Naive B cell (primary cell): ENCODE data around the gene COX5A. TPM values are rescaled to one million over a fixed set of nuclear protein-coding genes. Genes with fewer than 3 reads are reported as not detected.
"Not testable (repeated sequence)": the region's sequence is repeated elsewhere in the genome, so short reads cannot be mapped to it uniquely, and the experiment has no call there.

Source experiments
- ATAC-seq, 2 donors: fragments of 150-1000 bp; cut with Tn5 transposase; 2 replicates each; pipeline ENCODE4 v1.10.0; 2021; ENCODE audit warnings: low read depth in 2 of 2, mild to moderate bottlenecking in 2 of 2, moderate library complexity in 2 of 2
- DNase-seq: peaks from one replicate; pipeline ENCODE4 v3.0.0; 2022
- H3K27ac Mint-ChIP-seq, 6 donors: one replicate each; pipeline ENCODE4 v1.8.0; 2020 to 2022; ENCODE audit warnings: mild to moderate bottlenecking in 6 of 6, mixed read lengths in 6 of 6, moderate library complexity in 5 of 6, inconsistent platforms in 2 of 6
- H3K27me3 Mint-ChIP-seq, 3 donors: one replicate each; pipeline ENCODE4 v1.8.0; 2021 to 2022; ENCODE audit warnings: mixed read lengths in 3 of 3, mild to moderate bottlenecking in 1 of 3
- H3K36me3 Mint-ChIP-seq, 2 donors: one replicate each; pipeline ENCODE4 v1.8.0; 2020 to 2022; ENCODE audit warnings: mixed read lengths in 2 of 2, inconsistent platforms in 1 of 2, mild to moderate bottlenecking in 1 of 2
- H3K4me1 Mint-ChIP-seq, 3 donors: one replicate each; pipeline ENCODE4 v1.8.0; 2020 to 2022; ENCODE audit warnings: mixed read lengths in 3 of 3, inconsistent platforms in 1 of 3, mild to moderate bottlenecking in 1 of 3, moderate library complexity in 1 of 3
- H3K4me3 Mint-ChIP-seq, 8 donors: one replicate each; pipeline ENCODE4 v1.8.0; 2020 to 2022; ENCODE audit warnings: mild to moderate bottlenecking in 8 of 8, mixed read lengths in 8 of 8, moderate library complexity in 8 of 8, inconsistent platforms in 2 of 8
- H3K9me3 Mint-ChIP-seq, 7 donors: one replicate each; pipeline ENCODE4 v1.8.0; 2020 to 2022; ENCODE audit warnings: mixed read lengths in 7 of 7, mild to moderate bottlenecking in 5 of 7, inconsistent platforms in 2 of 7, moderate library complexity in 1 of 7
- polyA plus RNA-seq, 6 donors: library from polyadenylated mRNA; unstranded; fragments of 300-500 nt; fragmentation: Illumina TruSeq; gene quantifications; one replicate each; pipeline ENCODE4 v1.2.3, GENCODE V29; 2021; ENCODE audit warnings: low read depth in 6 of 6

Gene COX5A
- polyA plus RNA-seq, 6 donors from 2014 or later, result 250 to 322 (median 270) TPM

DNA sequence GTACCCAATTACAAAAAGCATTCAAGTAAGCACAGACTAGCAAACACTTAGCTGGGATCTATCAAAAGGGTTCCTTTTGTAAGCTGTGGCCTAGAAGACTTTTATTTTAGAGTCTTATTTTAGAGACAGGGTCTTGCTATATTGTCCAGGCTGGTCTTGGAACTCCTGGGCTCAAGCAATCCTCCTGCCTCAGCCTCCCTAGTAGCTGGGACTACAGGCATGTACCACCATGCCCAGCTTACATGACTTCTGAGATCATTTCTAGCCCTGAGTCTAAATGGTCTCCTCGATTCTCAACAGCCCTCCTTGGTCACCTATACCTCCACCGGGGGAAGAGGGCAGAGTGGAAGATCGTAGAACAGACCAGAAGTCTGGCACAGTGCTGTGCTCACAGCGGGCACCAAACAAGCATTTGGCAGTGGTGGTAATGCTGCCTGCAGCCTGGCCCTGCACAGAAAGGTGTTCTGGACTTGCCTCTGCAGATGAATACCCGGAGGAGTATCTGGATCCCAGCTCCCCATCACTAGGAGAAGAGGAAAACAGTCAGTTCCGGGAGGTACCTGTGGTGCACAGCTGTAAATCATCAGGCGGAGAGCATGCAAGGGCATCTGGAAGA lies 33.6 kb downstream of the COX5A start:
- peak overlapping the region in 5 of 8 donors; percentile 28 to 99 (median 90) for H3K4me3 Mint-ChIP-seq
- peaks cover 0 to 5% of the 10 kb centered on the region in 2 donors for H3K36me3 Mint-ChIP-seq
- no peak for DNase-seq
- H3K9me3 Mint-ChIP-seq, result no peaks in the 10 kb centered on the region
- no peak overlapping the region for H3K27ac Mint-ChIP-seq
- ATAC-seq, result no peak
- H3K27me3 Mint-ChIP-seq, result no peaks in the 10 kb centered on the region
- H3K4me1 Mint-ChIP-seq, result peaks cover 27 to 47% (median 42%) of the 10 kb centered on the region in 3 donors

- Mint-ChIP-seq H3K4me3 (peak overlapping the region in 2 of 8 donors; percentile 16 to 99), H3K27me3 (no peaks in the 10 kb centered on the region), H3K27ac (peak overlapping the region in 2 of 6 donors; percentile 38 to 82), H3K9me3 (no peaks in the 10 kb centered on the region), H3K36me3 (peaks cover 0 to 5% of the 10 kb centered on the region in 2 donors), H3K4me1 (peaks cover 27 to 47% (median 42%) of the 10 kb centered on the region in 3 donors)
- DNase-seq, result no peak
- ATAC-seq, result no peak
Observed at GRCh38 chr15:74903676-74904075, 34.2 kb downstream of the COX5A start.

DNA sequence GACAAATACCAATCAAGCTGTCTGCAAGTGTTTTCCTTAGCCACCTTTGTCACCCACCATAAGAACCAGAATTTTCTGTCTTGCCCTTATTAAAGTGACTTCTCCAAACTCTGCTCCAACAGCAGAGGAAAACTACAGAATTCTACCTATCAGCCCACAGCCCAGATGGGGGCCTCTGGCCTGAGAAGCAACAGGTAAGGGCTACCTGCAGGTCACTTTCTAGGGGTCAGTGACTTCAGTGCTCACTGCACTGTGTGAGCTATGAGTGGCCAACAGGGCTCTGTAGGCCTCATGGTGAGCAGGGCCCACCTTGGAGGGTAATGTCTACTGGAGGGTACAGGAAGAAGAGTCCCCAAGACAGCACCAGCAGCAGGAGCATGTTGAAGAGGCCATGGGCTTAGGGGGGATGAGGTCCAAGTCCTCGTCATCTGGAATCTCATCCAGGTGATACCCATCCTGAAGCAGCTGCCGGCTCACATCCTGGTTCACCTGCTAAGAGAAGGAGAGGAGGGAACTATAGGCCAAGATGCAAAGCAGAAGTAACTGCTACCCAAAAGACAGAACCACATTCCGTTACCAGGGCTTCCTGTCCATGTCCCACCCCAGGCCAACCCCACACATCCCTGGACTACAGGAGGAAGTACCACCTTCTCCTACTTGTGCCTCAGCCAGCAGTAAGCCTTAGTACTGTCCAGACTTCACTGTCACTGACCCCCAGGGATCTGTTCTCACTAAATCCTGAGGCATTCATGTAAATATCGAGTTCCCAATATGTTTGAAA lies 35.4 kb downstream of the COX5A start:
- Mint-ChIP-seq H3K27ac (peak overlapping the region in 1 of 6 donors; percentile 10), H3K27me3 (no peaks in the 10 kb centered on the region), H3K9me3 (no peaks in the 10 kb centered on the region), H3K36me3 (peaks cover 0 to 5% of the 10 kb centered on the region in 2 donors), H3K4me3 (peak overlapping the region in 1 of 8 donors; percentile 51), H3K4me1 (peaks cover 25 to 44% (median 39%) of the 10 kb centered on the region in 3 donors)
- DNase-seq (no peak), ATAC-seq (no peak)

DNA sequence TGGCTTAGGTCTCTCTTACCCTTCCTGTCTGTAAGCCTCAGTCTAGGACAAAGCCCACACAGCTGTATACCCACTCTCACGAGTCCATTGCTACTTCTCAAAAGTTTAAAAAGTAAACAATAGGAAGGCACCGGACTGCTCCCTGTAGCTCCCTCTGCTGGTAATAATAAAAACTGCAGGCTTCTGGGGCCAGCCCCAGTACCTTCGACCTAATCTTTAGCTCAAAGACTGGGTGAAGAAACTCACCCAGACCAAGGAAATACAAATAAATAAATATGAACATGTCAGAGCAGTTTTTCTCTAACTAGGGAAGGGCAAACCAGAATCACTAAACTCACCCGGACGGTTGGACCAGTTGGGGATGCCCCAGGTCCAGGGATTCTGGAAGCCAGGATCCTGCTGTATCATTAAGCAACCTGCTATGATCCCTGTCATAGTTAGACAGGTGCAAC lies 36.2 kb downstream of the COX5A start:
- DNase-seq (peak; percentile 55), ATAC-seq (peak; percentile 54 to 66)
- Mint-ChIP-seq H3K4me1 (peaks cover 22 to 36% (median 31%) of the 10 kb centered on the region in 3 donors), H3K9me3 (no peaks in the 10 kb centered on the region), H3K27ac (peak overlapping the region in 2 of 6 donors; percentile 10 to 54), H3K27me3 (no peaks in the 10 kb centered on the region), H3K4me3 (peak overlapping the region in 1 of 8 donors; percentile 81), H3K36me3 (peaks cover 0 to 5% of the 10 kb centered on the region in 2 donors)

- DNase-seq, result no peak
- Mint-ChIP-seq H3K4me1 (peaks cover 23 to 28% (median 24%) of the 10 kb centered on the region in 3 donors), H3K4me3 (no peak overlapping the region), H3K27me3 (no peaks in the 10 kb centered on the region), H3K36me3 (peaks cover 0 to 7% of the 10 kb centered on the region in 2 donors), H3K9me3 (no peaks in the 10 kb centered on the region), H3K27ac (no peak overlapping the region)
- no peak for ATAC-seq
Observed at GRCh38 chr15:74897300-74897701, 40.6 kb downstream of the COX5A start.

GRCh38 chr15:74896316-74896715 lies 41.6 kb downstream of the COX5A start:
- ATAC-seq (no peak), DNase-seq (no peak)
- peaks cover 18 to 24% (median 23%) of the 10 kb centered on the region in 3 donors for H3K4me1 Mint-ChIP-seq
- peaks cover 0 to 7% of the 10 kb centered on the region in 2 donors for H3K36me3 Mint-ChIP-seq
- H3K27ac Mint-ChIP-seq, result no peak overlapping the region
- no peak overlapping the region for H3K4me3 Mint-ChIP-seq
- H3K27me3 Mint-ChIP-seq, result no peaks in the 10 kb centered on the region
- H3K9me3 Mint-ChIP-seq, result no peaks in the 10 kb centered on the region

DNA sequence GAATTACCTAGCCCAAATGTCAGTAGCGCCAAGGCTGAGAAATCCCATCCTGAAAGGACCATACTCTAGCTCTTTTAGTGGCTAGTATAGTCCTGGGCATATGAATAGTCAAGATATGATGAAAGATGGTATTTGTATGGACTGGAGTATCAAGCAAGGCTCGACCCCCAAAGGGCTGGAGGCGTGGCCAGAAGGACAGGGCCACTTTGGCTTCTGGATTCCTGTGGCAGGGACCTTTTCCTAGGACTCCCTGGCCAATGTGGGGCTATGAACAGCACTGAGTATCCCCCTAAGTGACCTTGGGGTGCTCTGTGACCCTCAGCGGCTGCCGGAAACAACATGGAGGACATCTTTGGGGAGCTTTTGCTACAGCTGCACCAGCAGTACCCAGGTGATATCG lies 42.0 kb downstream of the COX5A start:
- Mint-ChIP-seq H3K36me3 (peaks cover 0 to 7% of the 10 kb centered on the region in 2 donors), H3K4me3 (no peak overlapping the region), H3K27me3 (no peaks in the 10 kb centered on the region), H3K27ac (no peak overlapping the region), H3K4me1 (peaks cover 20 to 24% (median 23%) of the 10 kb centered on the region in 3 donors), H3K9me3 (no peaks in the 10 kb centered on the region)
- no peak for DNase-seq
- ATAC-seq, result no peak

DNA sequence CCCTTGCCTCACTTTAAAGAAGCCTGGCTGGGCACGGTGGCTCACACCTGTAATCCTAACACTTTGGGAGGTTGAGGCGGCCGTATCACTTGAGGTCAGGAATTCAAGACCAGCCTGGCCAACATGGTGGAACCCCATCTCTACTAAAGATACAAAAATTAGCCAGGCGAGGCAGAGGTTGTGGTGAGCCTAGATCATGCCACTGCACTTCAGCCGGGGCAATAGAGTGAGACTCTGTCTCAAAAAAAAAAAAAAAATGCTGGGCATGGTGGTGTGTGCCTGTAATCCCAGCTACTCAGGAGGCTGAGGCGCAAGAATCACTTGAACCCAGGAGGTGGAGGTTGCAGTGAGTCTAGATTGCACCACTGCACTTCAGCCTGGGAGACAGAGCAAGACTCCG lies 43.5 kb downstream of the COX5A start:
- not testable (repeated sequence) for H3K4me3 Mint-ChIP-seq, ATAC-seq, H3K27me3 Mint-ChIP-seq, H3K27ac Mint-ChIP-seq, H3K36me3 Mint-ChIP-seq, H3K9me3 Mint-ChIP-seq, DNase-seq
- H3K4me1 Mint-ChIP-seq, result peaks cover 25 to 36% (median 34%) of the 10 kb centered on the region in 3 donors

DNA sequence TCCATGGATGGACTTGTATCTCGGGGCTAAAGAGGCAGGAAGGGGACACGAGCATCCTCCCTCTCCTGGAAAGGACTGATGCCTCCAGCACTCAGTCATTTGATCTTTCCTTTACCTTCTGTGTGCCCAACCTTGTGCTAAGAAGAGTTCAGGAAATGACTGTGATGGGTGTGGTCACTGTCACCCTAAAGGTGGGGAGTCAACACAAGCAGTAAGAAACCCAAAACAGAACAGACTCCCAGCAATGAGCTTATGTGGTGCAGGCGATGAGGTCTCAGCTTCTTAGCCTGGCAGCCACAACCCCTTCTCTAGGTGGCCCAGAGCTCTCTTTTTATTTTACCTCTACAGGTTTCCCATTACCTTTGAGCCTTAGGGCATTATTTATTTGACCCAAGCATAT lies 44.2 kb downstream of the COX5A start:
- no peak for DNase-seq
- no peaks in the 10 kb centered on the region for H3K9me3 Mint-ChIP-seq
- H3K36me3 Mint-ChIP-seq, result peaks cover 0 to 7% of the 10 kb centered on the region in 2 donors
- peak overlapping the region in 5 of 6 donors; percentile 64 to 98 (median 92) for H3K27ac Mint-ChIP-seq
- H3K27me3 Mint-ChIP-seq, result no peaks in the 10 kb centered on the region
- H3K4me1 Mint-ChIP-seq, result peaks cover 29 to 40% (median 37%) of the 10 kb centered on the region in 3 donors
- ATAC-seq, result peak in 1 of 2 donors; percentile 11
- peak overlapping the region; percentile 1 to 87 (median 65) for H3K4me3 Mint-ChIP-seq

DNA sequence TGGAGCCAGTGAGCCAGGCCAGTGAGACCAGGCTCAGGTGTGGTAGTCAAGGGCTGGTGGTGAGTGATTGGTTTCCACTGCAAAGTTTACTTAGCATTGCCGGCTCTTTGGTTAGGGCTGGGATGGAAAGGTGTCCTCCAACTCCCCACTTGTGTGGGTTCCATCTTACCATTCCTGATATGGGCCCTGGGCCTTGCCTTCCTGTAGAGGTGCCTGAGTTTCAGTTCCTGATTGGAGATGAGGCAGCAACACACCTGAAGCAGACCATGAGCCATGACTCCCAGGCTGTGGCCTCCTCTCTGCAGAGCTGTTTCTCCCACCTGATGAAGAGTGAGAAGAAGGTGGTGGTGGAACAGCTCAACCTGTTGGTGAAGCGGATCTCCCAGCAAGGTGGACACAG lies 44.9 kb downstream of the COX5A start:
- DNase-seq (no peak), ATAC-seq (no peak)
- Mint-ChIP-seq H3K27me3 (no peaks in the 10 kb centered on the region), H3K4me3 (peak overlapping the region in 5 of 8 donors; percentile 2 to 85 (median 75)), H3K9me3 (no peaks in the 10 kb centered on the region), H3K36me3 (peaks cover 0 to 7% of the 10 kb centered on the region in 2 donors), H3K4me1 (peaks cover 29 to 40% (median 37%) of the 10 kb centered on the region in 3 donors), H3K27ac (peak overlapping the region in 1 of 6 donors; percentile 1)

GRCh38 chr15:74892313-74892712 lies 45.6 kb downstream of the COX5A start:
- peak overlapping the region in 2 of 8 donors; percentile 3 to 85 for H3K4me3 Mint-ChIP-seq
- H3K4me1 Mint-ChIP-seq, result peaks cover 29 to 40% (median 37%) of the 10 kb centered on the region in 3 donors

DNA sequence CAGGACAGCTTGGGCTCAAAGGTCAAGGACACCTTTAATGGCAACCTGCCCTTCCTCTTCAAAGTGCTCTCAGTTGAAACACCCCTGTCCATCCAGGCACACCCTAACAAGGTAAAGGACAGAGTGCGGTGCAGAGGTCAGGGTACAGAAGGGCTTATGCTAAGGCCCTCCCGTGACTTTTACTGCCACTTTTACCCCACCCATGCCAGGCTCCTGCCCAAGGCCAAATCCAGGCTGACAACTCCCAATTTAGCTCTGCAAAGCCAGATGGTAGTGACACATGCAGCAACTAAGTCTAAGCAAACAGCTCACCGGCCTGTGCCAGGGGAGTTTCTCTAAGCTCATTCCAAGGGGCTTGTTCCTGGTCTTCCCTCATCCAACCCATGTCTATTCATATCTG lies 46.4 kb downstream of the COX5A start:
- no peak overlapping the region for H3K27ac Mint-ChIP-seq
- H3K36me3 Mint-ChIP-seq, result peaks cover 0 to 7% of the 10 kb centered on the region in 2 donors
- H3K4me1 Mint-ChIP-seq, result peaks cover 29 to 40% (median 37%) of the 10 kb centered on the region in 3 donors
- H3K27me3 Mint-ChIP-seq, result no peaks in the 10 kb centered on the region
- peak overlapping the region; percentile 22 to 94 (median 60) for H3K4me3 Mint-ChIP-seq
- ATAC-seq, result no peak
- no peak for DNase-seq
- no peaks in the 10 kb centered on the region for H3K9me3 Mint-ChIP-seq

More at GRCh38 chr15:74892313-74892712, 45.6 kb downstream of the COX5A start:
- H3K27me3 Mint-ChIP-seq, result no peaks in the 10 kb centered on the region
- ATAC-seq, result no peak
- H3K9me3 Mint-ChIP-seq, result no peaks in the 10 kb centered on the region
- no peak for DNase-seq
- peaks cover 0 to 7% of the 10 kb centered on the region in 2 donors for H3K36me3 Mint-ChIP-seq
- H3K27ac Mint-ChIP-seq, result peak overlapping the region in 1 of 6 donors; percentile 12

DNA sequence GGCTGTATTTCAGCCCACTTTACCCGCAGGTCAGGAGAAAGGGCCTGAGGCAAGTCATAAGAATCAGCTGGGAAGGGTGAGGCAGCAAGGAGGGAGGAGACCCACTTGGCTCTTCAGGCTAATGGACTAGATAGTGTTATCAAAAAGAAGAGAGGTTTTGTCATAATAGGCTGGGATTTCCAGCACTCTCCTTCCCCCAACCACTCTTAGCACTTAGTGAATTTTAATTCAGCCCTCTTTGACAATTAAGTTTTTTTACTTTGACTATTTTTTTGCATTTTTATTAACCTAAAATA lies 47.3 kb downstream of the COX5A start:
- ATAC-seq, result no peak
- no peak for DNase-seq
- peak overlapping the region; percentile 85 to 96 (median 92) for H3K4me3 Mint-ChIP-seq
- H3K27me3 Mint-ChIP-seq, result no peaks in the 10 kb centered on the region
- H3K36me3 Mint-ChIP-seq, result peaks cover 0 to 7% of the 10 kb centered on the region in 2 donors
- peaks cover 29 to 38% (median 37%) of the 10 kb centered on the region in 3 donors for H3K4me1 Mint-ChIP-seq
- H3K27ac Mint-ChIP-seq, result peak overlapping the region in 3 of 6 donors; percentile 57 to 91 (median 83)
- no peaks in the 10 kb centered on the region for H3K9me3 Mint-ChIP-seq
